ENCODE data around the gene MAPKBP1.

GRCh38 chr15:41734079-41734478 lies 40.2 kb upstream of the MAPKBP1 start:
- no peak for TF ChIP-seq POLR2A (IDR thresholded peaks at IDR 0.05)
- TF ChIP-seq CTCF (IDR thresholded peaks at IDR 0.05): no peak
- TF ChIP-seq POLR2AphosphoS5 (IDR thresholded peaks at IDR 0.05): no peak
